Type B pancreatic cell (in vitro differentiated cells): ENCODE results near the gene FAM131A. TPM values are rescaled to one million over a fixed set of nuclear protein-coding genes. Genes with fewer than 3 reads are reported as not detected.

Experiments used
- DNase-seq: peaks from one replicate; pipeline ENCODE4 v3.0.0; 2021; ENCODE audit warnings: mixed read lengths; ENCODE audit not compliant: unreplicated experiment; ENCODE audit errors: extremely low spot score
- H3K27ac Mint-ChIP-seq: 2 replicates; pipeline ENCODE4 v1.8.0; 2021; ENCODE audit warnings: mild to moderate bottlenecking, mixed read lengths
- H3K27me3 Mint-ChIP-seq: 2 replicates; pipeline ENCODE4 v1.8.0; 2021; ENCODE audit warnings: mixed read lengths
- H3K36me3 Mint-ChIP-seq: 2 replicates; pipeline ENCODE4 v1.8.0; 2021; ENCODE audit warnings: mixed read lengths
- H3K4me1 Mint-ChIP-seq: one replicate; pipeline ENCODE4 v1.8.0; 2021; ENCODE audit warnings: mixed read lengths; ENCODE audit not compliant: unreplicated experiment
- H3K4me3 Mint-ChIP-seq: 2 replicates; pipeline ENCODE4 v1.8.0; 2021; ENCODE audit warnings: mild to moderate bottlenecking, mixed read lengths
- H3K9me3 Mint-ChIP-seq: 2 replicates; pipeline ENCODE4 v1.8.0; 2021; ENCODE audit warnings: mixed read lengths
- CTCF ChIP-seq: fragments of 200-600 bp; sonication (generic); conservative IDR thresholded peaks from 2 replicates; pipeline ENCODE4 v1.5.0; 2021; ENCODE audit warnings: antibody characterized with exemption, mild to moderate bottlenecking
- total RNA-seq: library from RNA; stranded (reverse); gene quantifications from 2 replicates; pipeline ENCODE4 v1.2.1, GENCODE V29; 2021; ENCODE audit warnings: low replicate concordance

The FAM131A gene
- total RNA-seq, 1 donor from 2014 or later, result 18.3 TPM

GRCh38 chr3:184389935-184390528 is 52.6 kb downstream of the FAM131A start:
- DNase-seq, result no peak
- H3K9me3 Mint-ChIP-seq, result no peaks in the 10 kb centered on the region
- TF ChIP-seq CTCF, result no peak
- no peak overlapping the region for H3K4me3 Mint-ChIP-seq
- H3K27ac Mint-ChIP-seq, result no peak overlapping the region
- peaks cover 4% of the 10 kb centered on the region for H3K4me1 Mint-ChIP-seq
- no peaks in the 10 kb centered on the region for H3K36me3 Mint-ChIP-seq
- H3K27me3 Mint-ChIP-seq, result peaks cover 5% of the 10 kb centered on the region

DNA sequence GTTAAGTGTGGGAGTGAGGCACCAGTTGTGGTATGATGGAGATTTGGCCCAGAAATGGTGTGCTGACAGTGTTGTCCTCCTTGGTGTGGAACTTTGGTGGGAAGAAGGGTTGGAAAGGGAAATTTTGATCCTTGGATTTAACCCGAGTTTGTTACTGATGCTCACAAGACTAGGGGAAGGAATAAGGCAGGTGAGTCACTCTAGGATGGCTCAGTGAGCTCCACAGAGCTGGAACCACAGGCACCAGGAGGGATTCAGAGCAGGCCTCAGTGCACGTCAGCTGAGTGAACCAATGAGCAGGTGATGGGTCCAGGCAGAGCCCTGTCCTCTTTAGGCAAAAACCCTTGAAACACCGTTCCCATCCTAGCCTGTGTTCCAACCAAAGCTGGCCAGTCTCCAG is 53.9 kb downstream of the FAM131A start:
- Mint-ChIP-seq H3K4me1 (peaks cover 4% of the 10 kb centered on the region), H3K36me3 (no peaks in the 10 kb centered on the region), H3K9me3 (no peaks in the 10 kb centered on the region), H3K27ac (peak overlapping the region; percentile 17), H3K27me3 (peaks cover 5% of the 10 kb centered on the region), H3K4me3 (no peak overlapping the region)
- no peak for DNase-seq
- TF ChIP-seq CTCF, result no peak

- Mint-ChIP-seq H3K9me3 (no peaks in the 10 kb centered on the region), H3K27ac (no peak overlapping the region), H3K4me3 (no peak overlapping the region), H3K4me1 (no peaks in the 10 kb centered on the region), H3K27me3 (peaks cover 11% of the 10 kb centered on the region), H3K36me3 (no peaks in the 10 kb centered on the region)
- no peak for DNase-seq
- TF ChIP-seq CTCF, result no peak
Observed at GRCh38 chr3:184395320-184395660, 57.9 kb downstream of the FAM131A start.

Other genes with a start within 250 kb of the FAM131A start
- not detected in 2 replicates for gene HTR3E, start 240.5 kb upstream of the FAM131A start, total RNA-seq
- gene EIF2B5, start 202.2 kb upstream of the FAM131A start, total RNA-seq, result 43.9 and 48.5 TPM in 2 replicates
- gene DVL3, start 182.2 kb upstream of the FAM131A start, total RNA-seq, result 70.8 and 84.8 TPM in 2 replicates
- gene AP2M1, start 162.7 kb upstream of the FAM131A start, total RNA-seq, result 249 and 298 TPM in 2 replicates
- gene ABCF3, start 151.4 kb upstream of the FAM131A start, total RNA-seq, result 72.3 and 74.3 TPM in 2 replicates
- 23.7 and 38.7 TPM in 2 replicates for gene VWA5B2, start 108.0 kb upstream of the FAM131A start, total RNA-seq
- 55.7 and 55.8 TPM in 2 replicates for gene ALG3, start 88.6 kb upstream of the FAM131A start, total RNA-seq
- 6.4 and 10.2 TPM in 2 replicates for gene EEF1AKMT4, start 87.9 kb upstream of the FAM131A start, total RNA-seq
- 1.9 TPM in 2 replicates for gene CAMK2N2, start 76.0 kb upstream of the FAM131A start, total RNA-seq
- gene ECE2, start 61.6 kb upstream of the FAM131A start, total RNA-seq, result not detected in 2 replicates
- gene PSMD2, start 38.4 kb upstream of the FAM131A start, total RNA-seq, result 226 and 255 TPM in 2 replicates
- gene EIF4G1, start 23.0 kb upstream of the FAM131A start, total RNA-seq, result 371 and 432 TPM in 2 replicates
- gene CLCN2, start 24.0 kb downstream of the FAM131A start, total RNA-seq, result 10.8 and 24.9 TPM in 2 replicates
- gene POLR2H, start 24.1 kb downstream of the FAM131A start, total RNA-seq, result 87.8 and 90.5 TPM in 2 replicates
- gene THPO, start 40.6 kb downstream of the FAM131A start, total RNA-seq, result 0.41 and 0.52 TPM in 2 replicates
- gene CHRD, start 42.5 kb downstream of the FAM131A start, total RNA-seq, result 6.4 and 35.5 TPM in 2 replicates
- 57.7 and 65.0 TPM in 2 replicates for gene EPHB3, start 224.2 kb downstream of the FAM131A start, total RNA-seq